ENCODE results near the gene PHACTR1. TPM values are rescaled to one million over a fixed set of nuclear protein-coding genes. Genes with fewer than 3 reads are reported as not detected.

Gene PHACTR1
- total and polyA plus RNA-seq, 8 donors = 0.46 to 17.4 (median 6.4) TPM; not detected in 1

DNA sequence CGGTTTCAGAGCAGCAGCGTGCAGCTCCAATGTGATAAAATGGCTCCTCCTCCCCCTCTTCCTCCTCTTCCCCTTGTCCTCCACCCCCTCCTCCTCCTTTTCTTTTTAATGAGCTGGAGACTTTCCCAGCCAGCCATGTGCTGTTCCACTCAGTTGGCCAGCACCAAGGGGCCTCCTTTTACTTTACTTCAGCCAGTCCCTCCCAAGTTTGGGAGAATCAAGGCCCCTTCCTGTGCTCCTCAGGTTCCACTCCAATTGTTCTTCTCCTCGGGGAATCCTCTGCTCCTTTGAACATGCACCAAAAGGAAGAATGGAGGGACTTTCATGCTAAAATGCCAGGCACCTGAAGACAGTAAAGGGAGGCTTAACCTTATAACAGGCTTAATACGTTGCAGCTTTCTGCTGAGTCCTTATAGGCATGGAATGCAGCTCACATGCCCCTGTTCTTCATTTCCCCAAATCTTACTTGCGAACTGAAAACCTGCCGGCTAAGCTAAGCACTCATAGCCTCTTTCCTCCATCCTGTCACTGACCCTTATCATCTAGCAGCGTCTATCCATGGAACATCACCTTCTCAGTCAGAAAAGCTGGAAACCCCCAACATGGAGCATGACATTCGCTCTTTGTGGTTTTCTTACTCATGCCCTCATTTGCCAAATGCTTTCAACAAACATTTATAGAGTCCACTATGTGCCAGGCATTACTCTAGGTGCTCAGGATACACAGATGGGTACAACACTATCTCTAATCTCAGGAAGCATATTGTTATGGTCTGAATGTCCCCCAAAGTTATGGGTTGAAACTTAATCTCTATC is 170.6 kb downstream of the PHACTR1 start:
- Histone ChIP-seq H3K4me3 (no peak overlapping the region), H3K27me3 (peaks cover 0 to 23% (median 0%) of the 10 kb centered on the region in 3 donors), H3K4me1 (no peaks in the 10 kb centered on the region), H3K9me3 (peaks cover 0 to 13% (median 6%) of the 10 kb centered on the region in 4 donors), H3K36me3 (no peaks in the 10 kb centered on the region), H3K27ac (no peak overlapping the region)
- WGBS, 5 donors = 65 to 71% (median 69%) methylated on average over 8 of the region's 8 CpGs
- intact Hi-C loops (cut with DNase I; ENCODE audit: low total_unique reads) = no loop called here
- TF ChIP-seq POLR2AphosphoS5 (IDR thresholded peaks at IDR 0.05) (no peak), POLR2A (IDR thresholded peaks at IDR 0.05) (no peak), CTCF (IDR thresholded peaks at IDR 0.05) (no peak), EP300 (IDR thresholded peaks at IDR 0.05) (no peak)
- peak in 1 of 2 donors; percentile 36 for DNase-seq

DNA sequence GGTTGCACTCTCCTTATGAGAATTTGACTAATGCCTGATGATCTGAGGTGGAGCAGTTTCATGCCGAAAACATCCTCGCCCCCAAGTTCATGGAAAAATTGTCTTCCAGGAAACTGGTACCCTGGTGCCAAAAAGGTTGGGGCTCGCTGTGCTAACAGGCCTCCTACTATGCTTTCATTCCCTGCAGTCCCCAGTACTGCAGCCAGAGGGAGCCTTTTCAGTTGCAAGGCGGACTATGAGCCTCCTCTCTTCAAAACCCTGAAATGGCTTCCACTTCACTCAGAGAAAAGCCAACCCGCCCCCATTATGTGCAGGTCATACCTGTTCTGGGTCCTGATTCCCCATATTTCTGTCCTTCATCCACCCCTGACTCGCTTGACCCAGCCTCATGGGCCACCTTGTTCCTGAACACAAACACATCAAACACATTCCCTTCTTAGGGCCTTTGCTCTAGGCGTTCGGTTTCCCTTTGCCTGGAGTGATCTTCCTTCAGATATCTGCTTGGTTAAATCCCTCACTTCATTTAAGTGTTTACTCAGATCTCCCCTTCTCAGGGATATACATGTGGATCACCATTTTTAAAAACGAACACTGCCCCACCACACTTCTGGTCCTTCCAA is 173.7 kb downstream of the PHACTR1 start:
- no peak overlapping the region for H3K4me3 ChIP-seq
- H3K36me3 ChIP-seq = no peaks in the 10 kb centered on the region
- TF ChIP-seq POLR2A (IDR thresholded peaks at IDR 0.05) (no peak), CTCF (IDR thresholded peaks at IDR 0.05) (peak in 1 of 7 experiments; percentile 20)
- H3K27me3 ChIP-seq = no peaks in the 10 kb centered on the region
- peaks cover 0 to 15% (median 12%) of the 10 kb centered on the region in 4 donors for H3K4me1 ChIP-seq
- no peak for DNase-seq
- peaks cover 0 to 13% (median 6%) of the 10 kb centered on the region in 4 donors for H3K9me3 ChIP-seq
- H3K27ac ChIP-seq = no peak overlapping the region
- 90 to 94% (median 92%) methylated on average over 9 of the region's 9 CpGs for WGBS, 5 donors
- intact Hi-C loops (cut with DNase I; ENCODE audit: low total_unique reads) = loop anchor here (10.0 kb wide), 1 partner anchor 255 kb away; no protein-coding TSS in a partner anchor

DNA sequence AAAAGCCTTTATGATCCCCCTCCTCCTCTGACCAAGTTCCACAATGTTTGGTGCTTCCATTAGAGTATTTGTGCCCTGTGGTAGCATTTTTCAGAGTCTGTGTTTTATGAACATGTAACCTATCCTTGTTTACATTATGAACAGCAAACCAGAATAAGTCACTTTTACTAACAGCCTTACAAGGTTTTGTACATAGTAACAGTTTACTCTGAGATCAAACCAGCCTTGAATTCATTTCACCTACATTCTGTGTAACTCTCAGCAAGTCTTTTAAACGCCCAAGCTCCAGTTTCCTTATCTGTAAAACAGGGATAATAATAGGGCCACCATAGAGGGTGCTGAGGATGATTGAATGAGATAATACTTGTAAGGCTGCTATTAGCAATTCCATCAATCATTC is 175.0 kb downstream of the PHACTR1 start:
- WGBS, 5 donors = 55 to 71% (median 68%) methylated on average over 1 of the region's 1 CpG
- TF ChIP-seq EP300 (IDR thresholded peaks at IDR 0.05) (no peak), POLR2AphosphoS5 (IDR thresholded peaks at IDR 0.05) (no peak), CTCF (IDR thresholded peaks at IDR 0.05) (no peak), POLR2A (IDR thresholded peaks at IDR 0.05) (no peak)
- H3K4me3 ChIP-seq = no peak overlapping the region
- H3K4me1 ChIP-seq = peaks cover 0 to 21% (median 12%) of the 10 kb centered on the region in 4 donors
- intact Hi-C loops (cut with DNase I; ENCODE audit: low total_unique reads) = loop anchor here (10.0 kb wide), 1 partner anchor 257 kb away; no protein-coding TSS in a partner anchor
- DNase-seq = no peak
- peaks cover 0 to 13% (median 6%) of the 10 kb centered on the region in 4 donors for H3K9me3 ChIP-seq
- no peak overlapping the region for H3K27ac ChIP-seq
- no peaks in the 10 kb centered on the region for H3K36me3 ChIP-seq
- H3K27me3 ChIP-seq = no peaks in the 10 kb centered on the region

GRCh38 chr6:12892151-12892550 is 175.6 kb downstream of the PHACTR1 start:
- peak in 1 of 2 donors; percentile 63 for DNase-seq
- Histone ChIP-seq H3K36me3 (no peaks in the 10 kb centered on the region), H3K4me1 (peaks cover 0 to 21% (median 12%) of the 10 kb centered on the region in 4 donors), H3K4me3 (no peak overlapping the region), H3K27me3 (peaks cover 0 to 2% (median 0%) of the 10 kb centered on the region in 3 donors), H3K9me3 (peaks cover 0 to 13% (median 6%) of the 10 kb centered on the region in 4 donors), H3K27ac (no peak overlapping the region)
- 50 to 60% (median 58%) methylated on average over 4 of the region's 4 CpGs for WGBS, 5 donors
- intact Hi-C loops (cut with DNase I; ENCODE audit: low total_unique reads) = loop anchor here (10.0 kb wide), 1 partner anchor 257 kb away; no protein-coding TSS in a partner anchor
- TF ChIP-seq POLR2A (IDR thresholded peaks at IDR 0.05) (no peak), CTCF (IDR thresholded peaks at IDR 0.05) (no peak)

Data from stomach (tissue), 9 donors.